ENCODE data around the gene GPC3. TPM values are rescaled to one million over a fixed set of nuclear protein-coding genes. Genes with fewer than 3 reads are reported as not detected.

Gene GPC3
- total and polyA plus RNA-seq, 4 donors = 8.3 to 270 (median 52.4) TPM

DNA sequence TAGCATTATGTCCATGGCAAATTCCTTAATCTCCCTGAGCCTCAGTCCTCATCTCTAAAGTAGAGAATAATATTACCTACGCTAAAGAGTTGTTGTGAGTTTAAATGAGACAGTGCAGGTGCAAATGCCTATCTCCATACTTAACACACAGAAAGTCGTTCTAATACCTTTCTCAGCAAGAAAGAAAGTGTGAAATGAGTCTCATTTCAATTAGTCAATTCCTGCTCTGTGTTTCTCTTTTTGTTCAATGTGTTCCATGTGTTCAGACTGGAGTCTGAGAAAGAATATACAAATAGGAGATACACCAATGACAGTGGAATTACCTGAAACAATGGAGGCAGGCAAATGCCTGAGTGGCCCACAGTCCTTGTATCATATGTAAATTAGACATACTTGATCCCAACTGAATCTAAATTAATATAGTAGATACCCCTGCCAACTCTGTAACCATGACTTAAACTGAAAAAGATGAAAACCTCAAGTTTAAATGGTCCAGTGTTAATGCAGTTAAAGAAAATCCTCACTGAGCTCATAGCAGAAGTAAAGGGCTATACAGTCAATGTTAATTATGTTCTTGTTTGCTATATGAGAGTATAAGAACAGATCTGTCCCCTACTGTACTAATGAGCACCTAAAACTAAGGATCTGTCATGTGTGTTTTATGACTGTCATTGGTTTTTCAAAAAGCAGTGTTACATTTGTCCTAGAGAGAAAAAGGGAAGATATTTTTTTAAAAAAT lies 68.2 kb downstream of the GPC3 start:
- Histone ChIP-seq H3K4me3 (no peak overlapping the region), H3K36me3 (ENCODE audit: control insufficient read depth in 4 of 4, insufficient read depth in 4 of 4, low read length in 4 of 4) (peaks cover 0 to 3% (median under 1%) of the 10 kb centered on the region in 4 donors), H3K9ac (ENCODE audit: insufficient read depth in 1 of 2, low read length in 2 of 2) (no peak overlapping the region), H3K27me3 (ENCODE audit: control insufficient read depth in 3 of 3, insufficient read depth in 3 of 3, low read length in 2 of 3) (peaks cover 0 to 10% (median 0%) of the 10 kb centered on the region in 3 donors), H3K9me3 (ENCODE audit: control insufficient read depth in 4 of 4, insufficient read depth in 3 of 4, low read length in 3 of 4) (peaks cover 0 to 2% (median 0%) of the 10 kb centered on the region in 4 donors), H3K27ac (ENCODE audit: low read depth in 1 of 2, low read length in 1 of 2) (no peak overlapping the region), H3K4me1 (ENCODE audit: control insufficient read depth in 5 of 5, insufficient read depth in 5 of 5, low read length in 5 of 5) (peaks cover 0 to 3% (median 0%) of the 10 kb centered on the region in 5 donors)
- DNase-seq (no peak), ATAC-seq (ENCODE audit: insufficient read depth, low FRiP score) (no peak)
- TF ChIP-seq, protein P1, sequence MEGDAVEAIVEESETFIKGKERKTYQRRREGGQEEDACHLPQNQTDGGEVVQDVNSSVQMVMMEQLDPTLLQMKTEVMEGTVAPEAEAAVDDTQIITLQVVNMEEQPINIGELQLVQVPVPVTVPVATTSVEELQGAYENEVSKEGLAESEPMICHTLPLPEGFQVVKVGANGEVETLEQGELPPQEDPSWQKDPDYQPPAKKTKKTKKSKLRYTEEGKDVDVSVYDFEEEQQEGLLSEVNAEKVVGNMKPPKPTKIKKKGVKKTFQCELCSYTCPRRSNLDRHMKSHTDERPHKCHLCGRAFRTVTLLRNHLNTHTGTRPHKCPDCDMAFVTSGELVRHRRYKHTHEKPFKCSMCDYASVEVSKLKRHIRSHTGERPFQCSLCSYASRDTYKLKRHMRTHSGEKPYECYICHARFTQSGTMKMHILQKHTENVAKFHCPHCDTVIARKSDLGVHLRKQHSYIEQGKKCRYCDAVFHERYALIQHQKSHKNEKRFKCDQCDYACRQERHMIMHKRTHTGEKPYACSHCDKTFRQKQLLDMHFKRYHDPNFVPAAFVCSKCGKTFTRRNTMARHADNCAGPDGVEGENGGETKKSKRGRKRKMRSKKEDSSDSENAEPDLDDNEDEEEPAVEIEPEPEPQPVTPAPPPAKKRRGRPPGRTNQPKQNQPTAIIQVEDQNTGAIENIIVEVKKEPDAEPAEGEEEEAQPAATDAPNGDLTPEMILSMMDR (IDR thresholded peaks at IDR 0.05; ENCODE audit: control extremely low read depth, extremely low read depth) = no peak
- WGBS, 2 donors = 61 to 92% methylated on average over 2 of the region's 2 CpGs

DNA sequence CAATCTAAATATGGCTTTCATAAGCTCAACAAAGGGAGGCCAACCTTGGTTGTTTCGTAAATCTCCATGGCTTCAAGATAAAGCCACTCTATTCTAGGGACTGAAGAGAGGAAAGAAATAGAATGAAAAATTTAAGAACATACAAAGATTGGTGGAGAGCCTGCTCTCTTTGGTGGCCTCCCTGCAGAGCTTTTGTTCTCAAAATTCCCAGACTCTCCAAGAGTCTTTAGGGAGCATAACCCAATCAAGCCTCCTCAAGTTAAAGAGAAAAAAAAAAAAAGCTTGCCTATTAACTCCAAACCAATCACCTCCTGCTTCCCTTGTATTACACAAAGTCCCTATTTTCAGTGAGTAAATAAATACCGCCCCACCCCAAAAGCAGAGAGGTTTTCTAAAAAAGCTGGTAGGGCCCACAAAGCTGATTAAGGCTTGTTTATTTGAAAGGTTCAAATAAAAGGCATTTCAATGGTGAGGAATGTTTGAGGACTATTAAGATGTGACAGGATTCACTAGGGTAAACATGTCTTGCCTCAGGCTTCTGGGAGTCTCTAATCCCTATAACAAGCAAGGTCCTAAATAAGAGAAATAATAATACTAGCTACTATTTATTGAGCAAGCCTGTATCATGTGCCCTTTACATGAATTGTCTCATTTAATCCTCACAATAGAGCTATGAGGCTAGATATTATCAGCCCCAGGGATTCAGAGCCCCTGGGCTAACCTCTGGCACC lies 71.6 kb downstream of the GPC3 start:
- Histone ChIP-seq H3K27me3 (ENCODE audit: control insufficient read depth in 3 of 3, insufficient read depth in 3 of 3, low read length in 2 of 3) (peaks cover 0 to 7% (median 4%) of the 10 kb centered on the region in 3 donors), H3K9ac (ENCODE audit: insufficient read depth in 1 of 2, low read length in 2 of 2) (no peak overlapping the region), H3K9me3 (ENCODE audit: control insufficient read depth in 4 of 4, insufficient read depth in 3 of 4, low read length in 3 of 4) (peaks cover 0 to under 1% (median 0%) of the 10 kb centered on the region in 4 donors), H3K4me1 (ENCODE audit: control insufficient read depth in 5 of 5, insufficient read depth in 5 of 5, low read length in 5 of 5) (peaks cover 0 to 4% (median 0%) of the 10 kb centered on the region in 5 donors), H3K36me3 (ENCODE audit: control insufficient read depth in 4 of 4, insufficient read depth in 4 of 4, low read length in 4 of 4) (peaks cover 0 to 3% (median under 1%) of the 10 kb centered on the region in 4 donors), H3K27ac (ENCODE audit: low read depth in 1 of 2, low read length in 1 of 2) (no peak overlapping the region), H3K4me3 (no peak overlapping the region)
- 61 to 73% methylated on average over 2 of the region's 2 CpGs for WGBS, 2 donors
- DNase-seq = no peak
- no peak for ATAC-seq (ENCODE audit: insufficient read depth, low FRiP score)
- TF ChIP-seq, protein P1 (IDR thresholded peaks at IDR 0.05; ENCODE audit: control extremely low read depth, extremely low read depth) = no peak

DNA sequence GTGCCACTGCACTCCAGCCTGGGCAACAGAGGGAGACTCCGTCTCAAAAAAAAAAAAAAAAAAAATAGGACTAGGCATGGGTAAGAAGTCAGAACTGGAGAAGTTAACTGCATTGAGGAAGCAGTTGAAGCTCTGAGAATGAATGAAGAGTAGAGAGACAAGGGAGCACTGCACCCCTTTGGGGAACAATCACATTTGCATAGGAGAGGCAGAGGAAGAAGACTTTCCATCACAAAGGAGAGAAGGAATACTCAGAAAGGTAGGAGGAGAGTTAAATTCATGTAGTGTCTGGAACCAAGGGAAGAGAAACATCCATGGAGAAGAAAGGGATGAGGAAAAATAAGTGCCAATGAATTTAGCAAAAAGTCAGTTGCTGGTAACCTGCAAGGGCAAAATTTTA lies 72.4 kb downstream of the GPC3 start:
- DNase-seq (no peak), ATAC-seq (ENCODE audit: insufficient read depth, low FRiP score) (no peak)
- Histone ChIP-seq H3K27ac (ENCODE audit: low read depth in 1 of 2, low read length in 1 of 2) (no peak overlapping the region), H3K9ac (ENCODE audit: insufficient read depth in 1 of 2, low read length in 2 of 2) (no peak overlapping the region), H3K4me3 (no peak overlapping the region), H3K9me3 (ENCODE audit: control insufficient read depth in 4 of 4, insufficient read depth in 3 of 4, low read length in 3 of 4) (no peaks in the 10 kb centered on the region), H3K36me3 (ENCODE audit: control insufficient read depth in 4 of 4, insufficient read depth in 4 of 4, low read length in 4 of 4) (peaks cover 0 to 3% (median under 1%) of the 10 kb centered on the region in 4 donors), H3K27me3 (ENCODE audit: control insufficient read depth in 3 of 3, insufficient read depth in 3 of 3, low read length in 2 of 3) (peaks cover 0 to 4% (median 4%) of the 10 kb centered on the region in 3 donors), H3K4me1 (ENCODE audit: control insufficient read depth in 5 of 5, insufficient read depth in 5 of 5, low read length in 5 of 5) (peaks cover 0 to 4% (median 0%) of the 10 kb centered on the region in 5 donors)
- WGBS, 2 donors = 73 to 86% methylated on average over 1 of the region's 1 CpG
- TF ChIP-seq, protein P1 (IDR thresholded peaks at IDR 0.05; ENCODE audit: control extremely low read depth, extremely low read depth) = no peak
